ENCODE measurements around the gene RASGEF1B. TPM values are rescaled to one million over a fixed set of nuclear protein-coding genes. Genes with fewer than 3 reads are reported as not detected.

RASGEF1B gene
- 1 to 10 TPM; 8.0 to 8.2 TPM for total RNA-seq

DNA sequence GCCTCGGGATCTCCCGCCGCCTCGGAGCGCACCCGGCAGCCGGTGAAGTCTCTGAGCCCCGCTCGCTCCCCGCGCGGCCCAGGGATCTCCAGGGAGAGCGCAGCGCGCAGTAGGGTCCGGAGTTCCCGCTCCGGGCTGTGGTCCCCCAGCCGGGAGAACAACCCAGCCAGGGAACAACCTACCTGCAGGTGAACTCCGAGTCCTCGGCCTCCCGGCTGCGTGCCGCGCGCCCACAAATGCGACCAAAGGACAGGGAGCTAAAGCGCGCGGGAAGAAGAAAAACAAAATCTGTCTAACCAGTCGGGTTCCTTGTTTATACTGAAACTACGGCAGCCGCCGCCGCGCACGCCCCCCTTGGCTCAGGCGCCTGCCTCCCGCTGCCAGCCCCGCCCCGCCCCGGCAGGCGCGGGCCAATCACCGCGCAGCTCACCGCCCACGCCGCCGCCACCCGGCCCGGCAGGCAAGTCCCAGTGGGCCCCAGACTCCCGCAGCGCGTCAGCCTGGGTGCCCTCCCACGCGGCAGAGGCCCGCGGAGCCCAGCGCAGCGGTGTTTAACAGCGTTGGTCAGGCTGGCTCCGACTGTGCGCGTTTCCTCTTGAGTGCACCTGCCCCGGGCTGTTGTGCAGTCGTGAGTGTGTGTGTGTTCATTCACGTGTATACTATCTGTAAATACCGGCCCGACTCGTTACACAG lies at the start of gene RASGEF1B:
RASGEF1B (minus strand) TSS at position 320 of the 693 bp plus-strand sequence. CDS start 12,399 bp downstream, outside the sequence.
- H3K36me3 Mint-ChIP-seq, result peaks cover 5% of the 10 kb centered on the region
- DNase-seq, result peak; percentile 95
- POLR2A ChIA-PET, result interaction anchor here (0.6 to 3.6 kb wide), 19 partner anchors 16 to 958 kb away, joined by 3 to 55 read pairs (median 5); partner anchors contain the start of gene HNRNPDL
- no peaks in the 10 kb centered on the region for H3K27me3 Mint-ChIP-seq
- H3K4me1 Mint-ChIP-seq, result peaks cover 34% of the 10 kb centered on the region
- peak; percentile 91 for ATAC-seq (ENCODE audit: low read depth)
- H3K4me3 Mint-ChIP-seq, result peak within 1 kb of the TSS; percentile 95
- H3K9me3 Mint-ChIP-seq, result peaks cover 2% of the 10 kb centered on the region
- peak within 1 kb of the TSS; percentile 93 for H3K27ac Mint-ChIP-seq

DNA sequence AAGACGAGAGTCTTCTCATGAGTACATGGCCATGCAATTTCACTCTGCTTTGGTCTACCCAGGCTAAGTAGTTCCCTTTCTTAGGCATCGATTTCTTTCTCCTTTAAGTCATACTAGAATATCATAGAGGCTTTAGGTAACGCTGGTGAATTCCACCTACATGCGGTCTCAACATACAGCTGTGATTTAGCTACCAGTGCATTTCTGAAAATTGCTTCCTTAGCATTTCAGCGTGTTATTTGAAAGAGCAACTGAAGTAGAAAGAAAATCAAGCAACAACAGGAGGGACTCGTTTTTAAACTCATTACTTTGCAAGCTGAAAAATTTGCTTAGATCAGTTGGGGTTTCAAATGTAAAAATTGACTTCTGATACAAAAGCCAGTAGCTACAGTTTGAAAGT lies 48.1 kb upstream of the RASGEF1B start:
- H3K4me1 Mint-ChIP-seq, result peaks cover 3% of the 10 kb centered on the region
- no peaks in the 10 kb centered on the region for H3K9me3 Mint-ChIP-seq
- no peak overlapping the region for H3K27ac Mint-ChIP-seq
- POLR2A ChIA-PET, result interaction anchor here (1.1 kb wide), 1 partner anchor 19 kb away, joined by 4 read pairs; no protein-coding TSS in a partner anchor
- H3K27me3 Mint-ChIP-seq, result no peaks in the 10 kb centered on the region
- H3K36me3 Mint-ChIP-seq, result peaks cover 3% of the 10 kb centered on the region
- no peak for ATAC-seq (ENCODE audit: low read depth)
- DNase-seq, result no peak
- no peak overlapping the region for H3K4me3 Mint-ChIP-seq

DNA sequence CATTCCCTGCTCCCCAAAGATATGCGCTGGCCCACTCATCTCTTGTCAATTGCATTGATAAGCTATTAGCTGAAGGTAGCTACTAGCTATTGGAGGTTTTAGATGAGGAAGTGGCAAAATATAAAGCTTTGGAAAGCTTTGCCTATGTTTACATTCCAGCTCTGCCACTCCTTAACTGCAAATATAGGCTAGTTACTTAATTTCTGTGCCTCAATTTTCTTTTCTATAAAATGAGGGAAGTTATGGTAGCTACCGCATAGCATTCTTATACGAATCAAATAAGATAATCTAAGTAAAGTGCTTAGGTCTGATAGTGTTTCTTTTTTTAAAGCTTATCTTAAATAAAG lies 47.7 kb upstream of the RASGEF1B start:
- ATAC-seq (ENCODE audit: low read depth) (no peak), DNase-seq (no peak)
- Mint-ChIP-seq H3K4me3 (no peak overlapping the region), H3K27ac (no peak overlapping the region), H3K36me3 (peaks cover 3% of the 10 kb centered on the region), H3K4me1 (peaks cover 3% of the 10 kb centered on the region), H3K27me3 (no peaks in the 10 kb centered on the region), H3K9me3 (no peaks in the 10 kb centered on the region)
- POLR2A ChIA-PET, result interaction anchor here (1.1 kb wide), 2 partner anchors 19 to 48 kb away, joined by 4 read pairs; partner anchors contain the start of gene RASGEF1B

DNA sequence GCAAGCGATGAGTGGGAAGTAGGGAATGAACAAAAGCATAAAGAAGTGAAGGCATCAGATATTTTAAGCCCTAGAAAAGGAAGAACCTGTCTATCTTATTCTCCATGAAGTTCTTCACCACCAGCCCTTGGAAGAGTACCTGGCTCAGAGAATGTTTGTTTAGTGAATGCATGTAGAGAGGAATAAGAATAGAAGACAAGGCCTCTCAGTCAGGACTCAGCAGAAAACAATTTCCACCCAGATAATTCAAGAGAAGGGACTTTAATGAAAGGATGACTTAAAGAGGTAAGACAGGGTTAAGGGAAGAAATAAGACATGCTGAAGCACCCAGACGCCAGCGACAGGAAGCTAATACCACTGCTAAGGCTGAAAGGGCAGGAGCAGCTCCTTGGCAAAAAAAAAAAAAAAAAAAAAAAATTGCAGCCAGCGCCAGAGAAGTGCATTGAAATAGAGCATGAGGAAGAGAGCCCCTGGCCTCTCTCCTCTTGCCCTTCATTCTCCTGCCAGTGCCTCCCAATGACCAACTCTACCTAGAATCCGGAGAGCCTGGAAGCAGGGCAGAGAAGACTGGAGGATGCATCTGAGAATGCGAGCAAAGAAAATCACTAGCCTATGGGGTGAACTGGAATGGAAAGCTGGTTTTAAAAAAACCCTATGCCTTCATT lies 47.2 kb upstream of the RASGEF1B start:
- ATAC-seq (ENCODE audit: low read depth), result no peak
- Mint-ChIP-seq H3K27ac (no peak overlapping the region), H3K4me1 (peaks cover 5% of the 10 kb centered on the region), H3K9me3 (no peaks in the 10 kb centered on the region), H3K36me3 (peaks cover 3% of the 10 kb centered on the region), H3K27me3 (no peaks in the 10 kb centered on the region), H3K4me3 (no peak overlapping the region)
- no peak for DNase-seq
- POLR2A ChIA-PET, result interaction anchor here (1.1 kb wide), 2 partner anchors 20 to 47 kb away, joined by 4 read pairs; partner anchors contain the start of gene RASGEF1B

DNA sequence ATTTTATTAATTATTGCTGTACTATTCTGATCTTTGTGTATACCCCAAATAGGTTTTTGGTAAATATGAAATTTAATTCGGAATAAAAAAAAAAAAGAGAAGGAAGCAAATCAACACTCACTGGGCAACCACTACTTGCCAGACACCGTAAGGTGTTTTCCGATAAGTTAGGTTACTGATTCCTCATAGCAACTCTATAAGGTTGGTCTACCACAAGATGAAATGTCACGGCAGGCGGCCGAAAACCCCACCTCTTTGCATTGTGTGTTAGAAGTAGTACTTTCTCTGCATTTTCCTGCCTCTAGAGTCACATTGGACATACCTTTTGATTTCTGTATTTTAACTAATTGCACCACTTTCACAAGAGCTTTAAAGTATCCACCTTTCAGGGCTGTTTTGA lies 44.5 kb upstream of the RASGEF1B start:
- Mint-ChIP-seq H3K9me3 (no peaks in the 10 kb centered on the region), H3K36me3 (peaks cover 2% of the 10 kb centered on the region), H3K4me3 (no peak overlapping the region), H3K27ac (no peak overlapping the region), H3K27me3 (no peaks in the 10 kb centered on the region), H3K4me1 (peaks cover 11% of the 10 kb centered on the region)
- POLR2A ChIA-PET, result no interaction called here
- ATAC-seq (ENCODE audit: low read depth) (no peak), DNase-seq (no peak)

DNA sequence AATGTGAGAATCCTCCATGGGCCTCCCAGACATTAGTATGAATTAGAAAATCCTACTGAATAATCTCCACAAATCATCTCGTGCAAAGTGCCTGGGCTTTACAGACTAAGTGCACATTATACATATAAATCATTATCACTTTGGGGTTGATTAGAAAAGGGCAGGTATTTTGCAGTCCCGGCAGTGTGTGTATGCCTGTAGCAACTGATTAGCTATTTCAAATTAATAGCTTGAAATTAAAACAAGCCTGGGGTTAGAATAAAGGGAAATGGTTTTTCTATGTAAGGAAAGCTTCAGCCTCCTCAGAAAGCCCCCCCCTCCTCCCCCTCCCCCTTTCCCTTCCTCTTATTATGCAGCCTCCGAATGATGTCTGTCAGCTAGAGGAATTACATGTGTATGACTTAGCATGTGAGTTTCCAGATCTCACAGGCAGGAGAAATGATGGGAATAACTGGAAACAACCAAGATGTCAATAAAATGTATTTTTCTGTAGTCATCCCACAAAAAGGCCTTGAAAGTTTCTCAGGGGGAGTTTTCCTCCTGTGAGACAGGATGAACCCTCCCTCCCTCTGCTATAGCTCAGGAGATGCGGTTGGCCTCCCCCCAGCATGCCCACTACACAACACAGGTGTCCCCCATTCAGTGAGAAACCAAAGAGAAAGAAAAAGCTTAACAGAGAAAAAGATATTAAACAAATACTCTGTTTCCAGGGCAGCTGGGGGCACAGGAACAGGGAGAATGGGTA lies 41.2 kb upstream of the RASGEF1B start:
- Mint-ChIP-seq H3K27ac (no peak overlapping the region), H3K4me1 (peaks cover 19% of the 10 kb centered on the region), H3K9me3 (no peaks in the 10 kb centered on the region), H3K27me3 (no peaks in the 10 kb centered on the region), H3K36me3 (peaks cover 2% of the 10 kb centered on the region), H3K4me3 (no peak overlapping the region)
- ATAC-seq (ENCODE audit: low read depth), result peak; percentile 40
- no peak for DNase-seq
- POLR2A ChIA-PET, result interaction anchor here (1.0 kb wide), 1 partner anchor 41 kb away, joined by 5 read pairs; the partner anchor contains the start of gene RASGEF1B

DNA sequence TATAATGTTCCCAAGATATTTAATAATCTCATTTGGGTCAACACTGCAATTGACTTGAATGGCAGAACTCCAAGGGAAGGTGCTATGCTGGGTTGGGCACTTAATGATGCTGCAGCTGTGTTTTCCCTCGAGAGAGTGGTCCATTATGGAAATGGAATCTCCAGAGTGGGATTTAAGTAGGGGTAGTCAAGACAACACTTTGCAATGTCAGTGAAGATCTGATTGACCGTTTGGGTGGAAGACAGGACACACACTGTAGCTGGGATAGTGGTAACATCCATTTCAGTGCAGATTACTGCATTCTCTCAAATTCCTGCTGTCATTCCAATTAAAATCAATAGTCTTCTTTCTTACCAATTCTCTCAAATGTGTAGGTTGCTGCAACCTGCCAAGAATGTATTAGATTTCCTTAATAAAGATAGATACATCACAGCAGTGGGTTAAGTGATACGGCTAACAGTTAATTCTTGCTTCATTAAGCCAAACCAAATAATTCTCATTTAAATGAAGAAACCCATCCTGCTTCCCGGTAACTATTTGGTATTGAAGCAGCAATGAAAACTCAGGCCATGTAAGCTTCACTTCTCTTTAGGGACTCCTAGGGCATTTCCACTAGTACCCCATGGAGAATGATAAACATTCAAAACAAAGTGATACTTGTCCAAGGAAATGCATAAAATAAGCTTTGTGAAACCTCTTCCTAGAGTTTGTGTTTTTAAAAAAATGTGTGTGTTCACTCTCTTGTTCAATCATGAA lies 40.5 kb upstream of the RASGEF1B start:
- no peak overlapping the region for H3K27ac Mint-ChIP-seq

DNA sequence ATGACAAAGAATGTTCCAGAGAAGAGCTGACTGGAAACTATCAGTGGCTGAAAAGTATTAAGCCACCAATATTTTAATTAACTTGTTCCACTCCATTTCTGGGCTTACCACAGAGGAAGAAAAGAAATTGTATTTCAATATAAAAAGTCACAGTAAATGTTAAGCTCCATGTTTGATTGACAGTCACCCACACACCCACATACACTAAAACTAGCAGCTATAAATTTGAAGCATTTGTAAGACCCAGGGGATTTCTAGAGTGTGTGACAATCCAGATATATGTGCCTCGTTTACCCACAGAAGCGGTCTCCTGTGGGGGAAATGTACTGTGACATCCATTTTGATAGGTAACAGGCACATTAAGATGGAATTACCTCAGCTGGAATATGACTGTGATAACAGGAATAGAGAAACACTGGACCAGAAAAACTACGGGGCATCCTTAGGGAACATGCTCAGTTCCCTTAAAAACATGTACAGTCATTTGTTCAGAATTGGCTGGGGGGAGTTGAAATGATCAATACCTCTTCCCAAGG lies 39.0 kb upstream of the RASGEF1B start:
- no peak overlapping the region for H3K4me3 Mint-ChIP-seq
- DNase-seq (no peak), ATAC-seq (ENCODE audit: low read depth) (no peak)
- H3K27me3 Mint-ChIP-seq, result no peaks in the 10 kb centered on the region
- no peak overlapping the region for H3K27ac Mint-ChIP-seq
- H3K36me3 Mint-ChIP-seq, result peaks cover 2% of the 10 kb centered on the region
- H3K4me1 Mint-ChIP-seq, result peaks cover 27% of the 10 kb centered on the region
- POLR2A ChIA-PET, result interaction anchor here (1.5 kb wide), 1 partner anchor 39 kb away, joined by 3 read pairs; the partner anchor contains the start of gene RASGEF1B
- no peaks in the 10 kb centered on the region for H3K9me3 Mint-ChIP-seq

More for the DNA sequence above, 40.5 kb upstream of the RASGEF1B start:
- POLR2A ChIA-PET, result interaction anchor here (1.0 kb wide), 1 partner anchor 40 kb away, joined by 5 read pairs; the partner anchor contains the start of gene RASGEF1B
- Mint-ChIP-seq H3K36me3 (peaks cover 2% of the 10 kb centered on the region), H3K9me3 (no peaks in the 10 kb centered on the region), H3K4me1 (peaks cover 21% of the 10 kb centered on the region), H3K27me3 (no peaks in the 10 kb centered on the region), H3K4me3 (no peak overlapping the region)
- ATAC-seq (ENCODE audit: low read depth) (no peak), DNase-seq (no peak)

DNA sequence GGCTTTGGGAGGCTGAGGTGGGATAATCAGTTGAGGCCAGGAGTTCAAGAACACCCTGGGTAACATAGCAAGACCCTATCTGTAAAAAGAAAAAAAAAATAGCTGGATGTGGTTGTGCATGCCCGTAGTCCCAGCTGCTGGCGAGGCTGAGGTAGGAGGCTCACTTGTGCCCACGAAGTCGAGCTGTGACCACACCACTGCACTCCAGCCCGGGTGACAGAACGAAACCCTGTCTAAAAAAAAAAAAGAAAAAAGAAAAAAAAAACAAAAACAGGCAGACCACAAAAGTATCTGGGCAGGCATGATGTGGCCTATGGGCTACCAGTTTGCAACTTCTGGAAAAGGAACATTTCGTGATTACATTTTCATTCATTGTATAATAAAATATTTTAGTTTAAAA lies 38.1 kb upstream of the RASGEF1B start:
- Mint-ChIP-seq H3K27me3 (no peaks in the 10 kb centered on the region), H3K9me3 (no peaks in the 10 kb centered on the region), H3K36me3 (no peaks in the 10 kb centered on the region), H3K4me3 (no peak overlapping the region), H3K27ac (no peak overlapping the region), H3K4me1 (peaks cover 34% of the 10 kb centered on the region)
- ATAC-seq (ENCODE audit: low read depth) (no peak), DNase-seq (no peak)
- POLR2A ChIA-PET, result interaction anchor here (1.5 kb wide), 1 partner anchor 38 kb away, joined by 3 read pairs; the partner anchor contains the start of gene RASGEF1B

DNA sequence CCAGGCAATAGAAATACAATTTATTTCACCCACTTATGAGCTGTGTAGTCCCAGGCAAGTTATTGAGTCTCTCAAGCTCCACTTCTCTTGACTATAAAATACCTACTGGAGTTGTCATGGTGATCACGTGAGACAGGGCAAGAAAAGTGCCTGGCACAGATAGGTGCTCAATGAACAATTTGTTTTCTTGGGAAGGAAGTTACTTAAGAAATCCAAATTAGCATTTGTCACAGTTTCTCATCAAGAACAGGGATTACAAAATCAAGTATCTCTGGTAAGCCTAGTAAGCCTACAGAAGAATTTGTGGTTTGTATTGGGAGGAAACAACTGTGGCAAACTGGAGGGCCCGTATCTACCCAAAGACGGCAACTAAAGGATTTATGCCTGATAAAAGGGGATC lies 37.5 kb upstream of the RASGEF1B start:
- POLR2A ChIA-PET, result interaction anchor here (1.3 kb wide), 1 partner anchor 38 kb away, joined by 5 read pairs; the partner anchor contains the start of gene RASGEF1B
- Mint-ChIP-seq H3K27ac (no peak overlapping the region), H3K27me3 (no peaks in the 10 kb centered on the region)

DNA sequence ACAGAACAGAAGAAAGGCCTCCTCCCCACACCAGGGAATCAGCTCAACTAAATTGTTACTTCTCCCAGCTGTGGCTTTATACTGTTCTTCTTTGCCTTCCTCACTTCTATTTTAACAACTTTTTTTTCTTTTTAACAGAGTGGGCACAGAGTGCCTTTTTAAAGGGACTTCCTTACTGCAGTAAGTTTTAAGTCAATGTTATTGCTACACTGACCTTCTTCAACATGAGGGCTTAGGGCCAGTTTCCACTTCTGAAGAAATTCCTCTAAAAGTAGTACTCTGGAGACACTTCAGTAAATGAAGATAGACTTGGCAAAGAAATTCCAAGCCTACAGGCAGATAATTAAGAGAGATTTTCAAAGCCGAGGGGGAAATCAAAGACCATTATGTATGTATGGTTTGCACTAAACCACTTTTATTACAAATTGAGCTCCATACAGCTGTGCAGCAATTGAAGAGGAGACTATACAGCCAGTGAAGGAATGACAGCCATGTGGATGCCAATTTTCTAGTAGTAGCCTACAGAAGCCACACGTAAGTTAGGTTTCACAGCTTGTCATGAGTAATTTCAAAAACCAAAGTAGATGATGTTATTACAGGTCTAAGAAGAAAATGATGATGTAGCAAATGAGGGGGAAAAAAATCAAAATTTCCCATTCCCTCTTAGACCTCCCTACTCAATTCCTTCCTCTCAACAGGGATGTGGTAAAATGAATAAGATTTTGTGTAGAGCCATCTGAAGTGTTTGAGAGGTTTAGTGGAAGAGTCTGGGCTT lies 36.9 kb upstream of the RASGEF1B start:
- peaks cover 41% of the 10 kb centered on the region for H3K4me1 Mint-ChIP-seq
- DNase-seq (no peak), ATAC-seq (ENCODE audit: low read depth) (no peak)
- POLR2A ChIA-PET, result interaction anchor here (0.7 to 1.3 kb wide), 2 partner anchors 36 to 37 kb away, joined by 3 to 5 read pairs; partner anchors contain the start of gene RASGEF1B
- H3K4me3 Mint-ChIP-seq, result no peak overlapping the region
- peaks cover 2% of the 10 kb centered on the region for H3K36me3 Mint-ChIP-seq
- H3K27me3 Mint-ChIP-seq, result no peaks in the 10 kb centered on the region
- no peak overlapping the region for H3K27ac Mint-ChIP-seq
- no peaks in the 10 kb centered on the region for H3K9me3 Mint-ChIP-seq

More for the DNA sequence above, 37.5 kb upstream of the RASGEF1B start:
- DNase-seq, result no peak
- ATAC-seq (ENCODE audit: low read depth), result no peak
- H3K36me3 Mint-ChIP-seq, result peaks cover under 1% of the 10 kb centered on the region
- no peaks in the 10 kb centered on the region for H3K9me3 Mint-ChIP-seq
- H3K4me3 Mint-ChIP-seq, result no peak overlapping the region
- peaks cover 38% of the 10 kb centered on the region for H3K4me1 Mint-ChIP-seq

DNA sequence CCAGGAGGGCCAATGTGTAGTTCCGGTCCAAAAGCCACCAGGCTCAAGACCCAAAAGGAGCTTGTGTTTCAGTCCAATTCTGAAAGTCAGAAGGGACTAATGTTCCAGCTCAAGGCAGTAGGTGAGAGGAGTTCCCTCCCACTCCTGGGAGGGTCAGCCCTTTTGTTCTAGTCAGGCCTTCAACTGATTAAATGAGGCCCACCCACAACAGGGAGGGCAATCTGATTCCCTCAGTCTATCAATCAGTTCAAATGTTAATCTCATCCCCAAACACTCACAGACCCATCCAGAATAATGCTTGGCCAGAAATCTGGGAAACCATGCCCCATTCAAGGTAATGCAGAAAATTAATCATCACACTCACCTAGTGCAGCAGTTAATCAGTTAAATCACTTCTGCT lies 35.8 kb upstream of the RASGEF1B start:
- H3K27ac Mint-ChIP-seq, result no peak overlapping the region
- no peaks in the 10 kb centered on the region for H3K27me3 Mint-ChIP-seq
- ATAC-seq (ENCODE audit: low read depth) (no peak), DNase-seq (no peak)
- H3K9me3 Mint-ChIP-seq, result no peaks in the 10 kb centered on the region
- POLR2A ChIA-PET, result interaction anchor here (3.1 kb wide), 1 partner anchor 36 kb away, joined by 21 read pairs; the partner anchor contains the start of gene RASGEF1B
- peaks cover 36% of the 10 kb centered on the region for H3K4me1 Mint-ChIP-seq
- peaks cover 2% of the 10 kb centered on the region for H3K36me3 Mint-ChIP-seq
- no peak overlapping the region for H3K4me3 Mint-ChIP-seq

All from activated naive CD8-positive, alpha-beta T cell treated with anti-CD3 and anti-CD28 coated beads, Interleukin-2, amount 10 ng/mL, durations not matched to agents 7 days and 5 days (primary cell).